ENCODE data around the gene TNFSF9.
"Not testable (repeated sequence)": the region's sequence is repeated elsewhere in the genome, so short reads cannot be mapped to it uniquely, and the experiment has no call there.

The TNFSF9 gene

GRCh38 chr19:6577476-6578125 is 46.8 kb downstream of the TNFSF9 start:
- H3K27ac ChIP-seq (ENCODE audit: low read length): no peak overlapping the region
- H3K9ac ChIP-seq (ENCODE audit: low read length in 2 of 2): no peak overlapping the region
- H3K27me3 ChIP-seq (ENCODE audit: control insufficient read depth in 1 of 2, insufficient read depth in 2 of 2, low read length in 2 of 2): peaks cover 0 to 4% of the 10 kb centered on the region in 2 donors
- H3K4me1 ChIP-seq (ENCODE audit: control insufficient read depth, insufficient read depth, low read length): no peaks in the 10 kb centered on the region
- H3K4me3 ChIP-seq (ENCODE audit: low read length in 2 of 2): no peak overlapping the region
- no peaks in the 10 kb centered on the region for H3K36me3 ChIP-seq (ENCODE audit: control insufficient read depth in 2 of 2, insufficient read depth in 2 of 2, low read length in 2 of 2)
- no peaks in the 10 kb centered on the region for H3K9me3 ChIP-seq (ENCODE audit: control insufficient read depth in 2 of 2, low read length in 2 of 2)

- no peaks in the 10 kb centered on the region for H3K36me3 ChIP-seq (ENCODE audit: control insufficient read depth in 2 of 2, insufficient read depth in 2 of 2, low read length in 2 of 2)
- no peaks in the 10 kb centered on the region for H3K27me3 ChIP-seq (ENCODE audit: control insufficient read depth in 1 of 2, insufficient read depth in 2 of 2, low read length in 2 of 2)
- H3K4me3 ChIP-seq (ENCODE audit: low read length in 2 of 2): no peak overlapping the region
Measured at GRCh38 chr19:6579450-6580178, 48.8 kb downstream of the TNFSF9 start.

GRCh38 chr19:6580313-6580712 is 49.5 kb downstream of the TNFSF9 start:
- H3K4me3 ChIP-seq (ENCODE audit: low read length in 2 of 2): no peak overlapping the region
- H3K36me3 ChIP-seq (ENCODE audit: control insufficient read depth in 2 of 2, insufficient read depth in 2 of 2, low read length in 2 of 2): no peaks in the 10 kb centered on the region
- no peaks in the 10 kb centered on the region for H3K27me3 ChIP-seq (ENCODE audit: control insufficient read depth in 1 of 2, insufficient read depth in 2 of 2, low read length in 2 of 2)
- H3K27ac ChIP-seq (ENCODE audit: low read length): no peak overlapping the region
- H3K9ac ChIP-seq (ENCODE audit: low read length in 2 of 2): no peak overlapping the region
- no peaks in the 10 kb centered on the region for H3K9me3 ChIP-seq (ENCODE audit: control insufficient read depth in 2 of 2, low read length in 2 of 2)
- no peaks in the 10 kb centered on the region for H3K4me1 ChIP-seq (ENCODE audit: control insufficient read depth, insufficient read depth, low read length)

More at GRCh38 chr19:6579450-6580178, 48.8 kb downstream of the TNFSF9 start:
- Histone ChIP-seq H3K27ac (ENCODE audit: low read length) (no peak overlapping the region), H3K9ac (ENCODE audit: low read length in 2 of 2) (no peak overlapping the region), H3K9me3 (ENCODE audit: control insufficient read depth in 2 of 2, low read length in 2 of 2) (no peaks in the 10 kb centered on the region), H3K4me1 (ENCODE audit: control insufficient read depth, insufficient read depth, low read length) (no peaks in the 10 kb centered on the region)

GRCh38 chr19:6582515-6583484 is 52.0 kb downstream of the TNFSF9 start:
- H3K4me3 ChIP-seq (ENCODE audit: low read length in 2 of 2); H3K36me3 ChIP-seq (ENCODE audit: control insufficient read depth in 2 of 2, insufficient read depth in 2 of 2, low read length in 2 of 2); H3K9ac ChIP-seq (ENCODE audit: low read length in 2 of 2); H3K27ac ChIP-seq (ENCODE audit: low read length); H3K4me1 ChIP-seq (ENCODE audit: control insufficient read depth, insufficient read depth, low read length); H3K9me3 ChIP-seq (ENCODE audit: control insufficient read depth in 2 of 2, low read length in 2 of 2): not testable (repeated sequence)
- peaks cover 15 to 20% of the 10 kb centered on the region in 2 donors for H3K27me3 ChIP-seq (ENCODE audit: control insufficient read depth in 1 of 2, insufficient read depth in 2 of 2, low read length in 2 of 2)
